ENCODE data around the gene SRSF4. TPM values are rescaled to one million over a fixed set of nuclear protein-coding genes. Genes with fewer than 3 reads are reported as not detected.

Gene SRSF4
- total and polyA plus RNA-seq, 5 donors: 50.0 to 63.7 (median 60.5) TPM

DNA sequence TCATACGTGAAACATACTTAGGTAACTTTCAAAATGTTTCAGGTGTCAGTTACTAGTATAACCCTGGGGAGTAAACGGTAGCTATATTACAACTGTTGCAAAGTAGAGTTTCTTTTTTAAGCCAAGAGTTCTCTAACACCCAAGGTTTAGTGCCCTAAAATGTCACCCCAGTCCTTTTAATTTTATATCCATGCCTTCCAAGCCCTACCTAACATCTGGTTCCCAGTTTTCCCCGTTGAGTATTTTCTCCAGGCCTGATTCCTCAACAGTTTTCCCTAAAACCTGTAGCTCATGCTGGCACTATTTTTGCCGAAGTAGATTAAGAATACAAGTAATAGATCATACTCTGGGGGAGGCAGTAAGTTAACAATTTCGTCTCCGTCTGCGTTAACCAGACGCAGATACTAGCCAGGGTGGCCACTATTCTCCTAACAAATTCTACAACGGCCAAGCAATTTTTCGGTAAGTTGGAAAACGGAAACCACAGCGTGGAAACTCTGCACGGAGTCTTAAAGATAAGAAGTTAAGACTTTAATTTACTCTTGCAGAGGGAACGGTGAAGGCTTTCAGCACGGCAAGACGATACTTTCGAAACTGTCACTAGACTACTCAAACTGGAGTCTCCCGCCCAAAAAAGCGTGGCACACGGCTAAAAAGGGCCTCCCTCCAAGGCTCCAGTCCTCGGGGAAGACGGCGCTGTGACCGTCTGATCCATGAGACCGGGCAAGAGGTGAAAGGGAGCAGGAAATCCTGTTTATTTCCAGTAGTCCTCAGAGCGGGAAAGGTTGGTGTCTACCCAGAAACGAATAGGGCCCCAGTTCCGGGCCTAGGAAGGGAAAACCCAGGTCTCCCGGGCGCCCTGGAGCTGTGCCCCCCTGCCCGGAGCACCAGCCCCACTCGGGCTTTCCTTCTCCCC, 945 bp downstream of the SRSF4 start:
- intact Hi-C loops (cut with DNase I): loop anchor here in 3 of 4 donors (5.0 to 10.0 kb wide), 3 partner anchors 56 to 536 kb away; partner anchors contain the start of genes TMEM200B (in 2 of the 3), RNU11 (in 1 of the 3) and TAF12 (in 1 of the 3)
- DNase-seq (no peak), ATAC-seq (peak; percentile 17 to 57)
- H3K4me1 ChIP-seq (ENCODE audit: control insufficient read depth, insufficient read depth, low read length): peaks cover 3% of the 10 kb centered on the region
- no peaks in the 10 kb centered on the region for H3K9me3 ChIP-seq (ENCODE audit: control insufficient read depth, low read length)
- no peaks in the 10 kb centered on the region for H3K27me3 ChIP-seq (ENCODE audit: control insufficient read depth, insufficient read depth)
- peak overlapping the region; percentile 80 for H3K4me3 ChIP-seq (ENCODE audit: low read length)
- H3K27ac ChIP-seq (ENCODE audit: low read length): peak overlapping the region; percentile 100
- WGBS: under 1% methylated on average over 32 of the region's 32 CpGs

DNA sequence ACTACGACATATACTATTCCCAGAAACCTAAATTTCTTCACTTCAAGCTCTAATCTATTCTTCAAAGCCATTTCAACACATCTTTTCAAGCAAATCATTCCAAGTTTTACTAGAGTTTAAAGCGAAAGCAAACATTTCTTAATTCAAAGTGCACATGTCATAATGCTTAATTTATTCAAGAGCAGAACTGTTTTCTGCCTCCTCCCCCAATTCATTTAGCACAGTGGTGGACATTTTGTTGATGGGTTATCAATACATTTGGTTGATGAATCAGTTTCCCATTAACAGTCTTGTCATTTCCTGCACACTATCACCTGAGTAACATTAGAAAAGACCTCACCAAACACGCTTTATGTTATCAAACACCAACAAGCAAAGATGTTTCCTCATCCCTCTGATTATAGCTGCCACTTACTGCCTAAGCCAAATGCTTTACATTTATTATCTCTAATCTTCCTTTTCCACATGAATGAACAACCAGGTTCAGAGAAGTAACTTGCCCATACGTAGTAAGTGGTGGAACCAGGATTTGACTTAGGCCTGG, 2.0 kb downstream of the SRSF4 start:
- 14% methylated on average over 4 of the region's 4 CpGs for WGBS
- intact Hi-C loops (cut with DNase I): loop anchor here in 3 of 4 donors (5.0 to 10.0 kb wide), 3 partner anchors 55 to 535 kb away; partner anchors contain the start of genes TMEM200B (in 3 of the 3), RNU11 (in 1 of the 3) and TAF12 (in 1 of the 3)
- peak overlapping the region; percentile 80 for H3K4me3 ChIP-seq (ENCODE audit: low read length)
- DNase-seq (no peak), ATAC-seq (no peak)
- peaks cover 3% of the 10 kb centered on the region for H3K4me1 ChIP-seq (ENCODE audit: control insufficient read depth, insufficient read depth, low read length)
- H3K27me3 ChIP-seq (ENCODE audit: control insufficient read depth, insufficient read depth): no peaks in the 10 kb centered on the region
- no peaks in the 10 kb centered on the region for H3K9me3 ChIP-seq (ENCODE audit: control insufficient read depth, low read length)
- H3K27ac ChIP-seq (ENCODE audit: low read length): peak overlapping the region; percentile 31

DNA sequence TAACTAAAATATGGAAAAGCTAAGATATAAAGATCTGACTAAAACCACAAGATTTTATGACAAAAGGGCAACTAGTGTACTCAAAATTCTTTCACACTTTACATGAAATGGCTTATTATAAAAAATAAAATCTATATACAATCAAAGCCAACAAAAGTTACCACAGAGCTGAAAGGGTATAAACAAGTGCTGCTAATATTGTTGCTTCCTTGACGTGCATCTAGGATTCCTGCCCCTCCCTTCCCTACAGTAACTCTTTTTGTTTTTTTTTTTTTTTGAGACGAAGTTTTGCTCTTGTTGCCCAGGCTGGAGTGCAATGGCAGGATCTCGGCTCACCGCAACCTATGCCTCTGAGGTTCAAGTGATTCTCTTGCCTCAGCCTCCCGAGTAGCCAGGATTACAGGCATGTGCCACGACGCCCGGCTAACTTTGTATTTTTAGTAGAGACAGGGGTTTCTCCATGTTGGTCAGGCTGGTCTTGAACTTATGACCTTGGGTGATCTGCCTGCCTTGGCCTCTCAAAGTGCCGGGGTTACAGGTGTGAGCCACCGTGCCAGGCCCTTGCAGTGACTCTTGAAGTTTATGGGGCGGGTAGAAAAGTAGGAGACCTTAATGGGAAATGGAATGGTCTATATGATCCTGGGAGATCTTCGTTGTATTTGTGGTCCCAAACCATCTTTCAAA, 4.5 kb downstream of the SRSF4 start:
- H3K4me3 ChIP-seq (ENCODE audit: low read length): no peak overlapping the region
- peak overlapping the region; percentile 30 for H3K27ac ChIP-seq (ENCODE audit: low read length)
- DNase-seq (no peak), ATAC-seq (no peak)
- intact Hi-C loops (cut with DNase I): loop anchor here in 1 of 4 donors (10.0 kb wide), 1 partner anchor 52 kb away; the partner anchor contains the start of gene TMEM200B
- H3K27me3 ChIP-seq (ENCODE audit: control insufficient read depth, insufficient read depth): no peaks in the 10 kb centered on the region
- H3K4me1 ChIP-seq (ENCODE audit: control insufficient read depth, insufficient read depth, low read length): peaks cover 3% of the 10 kb centered on the region
- no peaks in the 10 kb centered on the region for H3K9me3 ChIP-seq (ENCODE audit: control insufficient read depth, low read length)
- WGBS: 62% methylated on average over 12 of the region's 12 CpGs

DNA sequence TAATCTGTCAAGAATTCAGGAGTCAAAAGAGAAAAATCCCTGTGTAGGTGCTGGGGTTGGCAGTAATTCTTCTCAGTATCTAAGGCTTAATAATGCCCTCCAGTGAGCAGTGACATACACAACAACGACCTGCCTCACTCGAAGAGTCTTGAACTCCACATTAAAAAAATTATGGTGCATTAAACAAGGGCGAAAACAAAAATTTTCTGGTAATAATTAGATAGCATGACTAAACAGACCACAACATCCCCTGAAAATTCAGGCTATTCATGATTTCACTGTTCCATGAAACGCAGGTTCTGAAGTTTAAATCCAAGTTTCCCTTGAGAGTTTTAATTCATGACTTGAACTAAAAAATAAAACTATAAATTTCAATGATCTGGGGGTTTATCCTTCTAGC, 5.1 kb downstream of the SRSF4 start:
- Histone ChIP-seq H3K27ac (ENCODE audit: low read length) (no peak overlapping the region), H3K27me3 (ENCODE audit: control insufficient read depth, insufficient read depth) (no peaks in the 10 kb centered on the region), H3K4me3 (ENCODE audit: low read length) (no peak overlapping the region), H3K9me3 (ENCODE audit: control insufficient read depth, low read length) (no peaks in the 10 kb centered on the region), H3K4me1 (ENCODE audit: control insufficient read depth, insufficient read depth, low read length) (peaks cover 3% of the 10 kb centered on the region)
- intact Hi-C loops (cut with DNase I): loop anchor here in 1 of 4 donors (10.0 kb wide), 1 partner anchor 52 kb away; the partner anchor contains the start of gene TMEM200B
- 37% methylated on average over 4 of the region's 4 CpGs for WGBS
- ATAC-seq (no peak), DNase-seq (no peak)

DNA sequence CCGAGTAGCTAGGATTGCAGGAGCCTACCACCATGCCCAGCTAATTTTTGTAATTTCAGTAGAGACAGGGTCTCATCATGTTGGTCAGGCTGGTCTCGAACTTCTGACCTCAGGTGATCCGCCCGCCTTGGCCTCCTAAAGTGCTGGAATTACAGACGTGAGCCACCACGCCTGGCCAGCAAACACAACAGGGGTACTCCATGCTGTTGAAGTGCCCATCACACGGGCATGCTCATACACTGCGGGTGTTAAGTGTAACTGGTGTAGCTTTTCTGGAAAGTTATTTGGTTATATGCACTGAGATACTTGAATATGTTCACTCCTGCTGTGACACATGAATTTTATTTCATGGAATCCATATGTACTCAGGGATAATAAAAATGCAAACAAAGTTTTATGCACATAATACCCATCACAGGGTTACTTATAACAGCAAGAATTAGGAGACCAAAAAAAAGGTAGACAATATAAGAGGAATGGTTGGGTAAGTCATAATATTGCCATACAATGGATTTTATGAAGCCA, 9.2 kb downstream of the SRSF4 start:
- 88% methylated on average over 8 of the region's 8 CpGs for WGBS
- Histone ChIP-seq H3K4me1 (ENCODE audit: control insufficient read depth, insufficient read depth, low read length) (peaks cover 6% of the 10 kb centered on the region), H3K27ac (ENCODE audit: low read length) (no peak overlapping the region), H3K27me3 (ENCODE audit: control insufficient read depth, insufficient read depth) (no peaks in the 10 kb centered on the region), H3K9me3 (ENCODE audit: control insufficient read depth, low read length) (no peaks in the 10 kb centered on the region), H3K4me3 (ENCODE audit: low read length) (no peak overlapping the region)
- intact Hi-C loops (cut with DNase I): loop anchor here in 1 of 4 donors (10.0 kb wide), 1 partner anchor 48 kb away; the partner anchor contains the start of gene TMEM200B
- ATAC-seq (no peak), DNase-seq (no peak)

DNA sequence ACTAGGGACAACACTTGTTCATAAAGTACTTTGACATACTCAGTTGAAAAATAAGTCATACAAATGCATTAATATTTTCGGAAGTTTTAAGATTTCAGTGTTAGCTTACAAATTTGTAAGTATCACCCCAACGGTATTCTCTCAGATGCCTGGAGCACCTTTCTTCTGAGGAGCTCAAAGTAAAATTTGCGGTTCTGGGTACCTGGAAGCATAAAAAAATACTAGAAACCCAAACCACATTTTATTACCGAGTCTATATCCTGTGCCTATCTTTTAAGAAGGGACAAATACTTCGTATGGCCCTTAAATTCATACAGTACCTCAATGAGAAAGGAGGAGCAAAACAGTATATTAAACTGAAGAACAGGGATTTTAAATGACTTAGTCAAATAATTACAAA, 10.2 kb downstream of the SRSF4 start:
- DNase-seq (no peak), ATAC-seq (no peak)
- Histone ChIP-seq H3K4me3 (ENCODE audit: low read length) (no peak overlapping the region), H3K27ac (ENCODE audit: low read length) (no peak overlapping the region), H3K4me1 (ENCODE audit: control insufficient read depth, insufficient read depth, low read length) (peaks cover 9% of the 10 kb centered on the region), H3K9me3 (ENCODE audit: control insufficient read depth, low read length) (no peaks in the 10 kb centered on the region), H3K27me3 (ENCODE audit: control insufficient read depth, insufficient read depth) (no peaks in the 10 kb centered on the region)
- WGBS: 79% methylated on average over 5 of the region's 5 CpGs
- intact Hi-C loops (cut with DNase I): loop anchor here in 1 of 4 donors (10.0 kb wide), 1 partner anchor 47 kb away; the partner anchor contains the start of gene TMEM200B

DNA sequence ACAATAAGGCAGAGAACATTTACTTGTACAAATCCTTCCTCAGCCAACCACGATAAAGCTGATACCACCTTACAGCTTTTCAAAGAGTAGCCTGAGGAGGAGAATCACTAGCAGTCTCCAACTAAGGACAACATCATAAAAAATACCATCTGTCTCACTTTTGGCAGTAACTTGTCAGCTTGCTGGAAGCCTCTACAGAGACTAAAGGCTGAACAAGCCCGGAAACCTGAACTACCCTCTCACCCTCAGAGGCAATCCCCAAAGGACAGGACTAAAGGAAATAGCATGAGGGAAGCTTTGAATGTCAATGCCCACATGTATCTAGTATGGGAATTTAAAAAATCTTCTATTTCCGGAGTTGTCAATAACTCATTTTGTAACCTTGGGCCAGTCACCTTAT, 10.6 kb downstream of the SRSF4 start:
- intact Hi-C loops (cut with DNase I): loop anchor here in 1 of 4 donors (10.0 kb wide), 1 partner anchor 46 kb away; the partner anchor contains the start of gene TMEM200B
- DNase-seq (no peak), ATAC-seq (no peak)
- no peak overlapping the region for H3K4me3 ChIP-seq (ENCODE audit: low read length)
- peaks cover 10% of the 10 kb centered on the region for H3K4me1 ChIP-seq (ENCODE audit: control insufficient read depth, insufficient read depth, low read length)
- H3K27ac ChIP-seq (ENCODE audit: low read length): no peak overlapping the region
- H3K27me3 ChIP-seq (ENCODE audit: control insufficient read depth, insufficient read depth): no peaks in the 10 kb centered on the region
- no peaks in the 10 kb centered on the region for H3K9me3 ChIP-seq (ENCODE audit: control insufficient read depth, low read length)
- 27% methylated on average over 3 of the region's 3 CpGs for WGBS

DNA sequence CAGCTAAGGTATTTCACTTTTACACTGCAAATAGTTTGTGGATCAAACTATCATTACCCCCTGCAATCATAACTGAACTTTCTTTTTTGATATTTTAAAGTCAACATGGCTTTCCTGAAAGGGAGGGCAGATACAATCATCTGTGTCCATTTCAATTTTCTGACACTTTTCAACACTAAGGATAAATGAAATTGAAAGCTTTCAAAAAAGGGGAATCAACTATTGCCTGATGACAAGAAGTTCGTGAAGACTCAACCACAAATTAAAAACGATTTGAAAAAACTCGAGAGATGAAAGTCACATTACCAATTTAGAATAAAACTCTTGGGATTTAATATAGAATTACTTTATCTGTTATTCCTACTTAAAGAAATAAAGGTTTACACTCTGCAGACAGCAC, 11.7 kb downstream of the SRSF4 start:
- ATAC-seq (no peak), DNase-seq (no peak)
- intact Hi-C loops (cut with DNase I): loop anchor here in 1 of 4 donors (10.0 kb wide), 1 partner anchor 45 kb away; the partner anchor contains the start of gene TMEM200B
- Histone ChIP-seq H3K4me3 (ENCODE audit: low read length) (no peak overlapping the region), H3K4me1 (ENCODE audit: control insufficient read depth, insufficient read depth, low read length) (peaks cover 10% of the 10 kb centered on the region), H3K9me3 (ENCODE audit: control insufficient read depth, low read length) (no peaks in the 10 kb centered on the region), H3K27ac (ENCODE audit: low read length) (no peak overlapping the region), H3K27me3 (ENCODE audit: control insufficient read depth, insufficient read depth) (no peaks in the 10 kb centered on the region)
- WGBS: 65% methylated on average over 3 of the region's 3 CpGs

DNA sequence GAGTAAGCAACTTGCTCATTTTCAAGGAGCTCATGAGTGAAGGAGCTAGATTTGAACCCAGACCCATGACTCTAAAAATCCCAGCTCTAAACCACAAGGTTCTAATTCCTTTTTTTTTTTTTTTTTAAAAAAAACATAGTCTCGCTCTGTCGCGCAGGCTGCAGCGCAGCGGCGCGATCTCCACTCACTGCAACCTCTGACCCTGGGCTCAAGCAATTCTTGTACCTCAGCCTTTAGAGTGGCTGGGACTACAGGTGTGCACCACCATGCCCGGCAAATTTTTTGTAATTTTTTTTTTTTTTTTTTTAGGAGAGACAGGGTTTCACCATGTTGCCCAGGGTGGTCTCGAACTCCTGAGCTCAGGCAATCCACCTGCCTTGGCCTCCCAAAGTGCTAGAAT, 13.8 kb downstream of the SRSF4 start:
- intact Hi-C loops (cut with DNase I): no loop called here
- ATAC-seq (no peak), DNase-seq (no peak)
- no peak overlapping the region for H3K27ac ChIP-seq (ENCODE audit: low read length)
- peaks cover 10% of the 10 kb centered on the region for H3K4me1 ChIP-seq (ENCODE audit: control insufficient read depth, insufficient read depth, low read length)
- 96% methylated on average over 9 of the region's 9 CpGs for WGBS
- H3K4me3 ChIP-seq (ENCODE audit: low read length): no peak overlapping the region
- H3K9me3 ChIP-seq (ENCODE audit: control insufficient read depth, low read length): no peaks in the 10 kb centered on the region
- H3K27me3 ChIP-seq (ENCODE audit: control insufficient read depth, insufficient read depth): no peaks in the 10 kb centered on the region

DNA sequence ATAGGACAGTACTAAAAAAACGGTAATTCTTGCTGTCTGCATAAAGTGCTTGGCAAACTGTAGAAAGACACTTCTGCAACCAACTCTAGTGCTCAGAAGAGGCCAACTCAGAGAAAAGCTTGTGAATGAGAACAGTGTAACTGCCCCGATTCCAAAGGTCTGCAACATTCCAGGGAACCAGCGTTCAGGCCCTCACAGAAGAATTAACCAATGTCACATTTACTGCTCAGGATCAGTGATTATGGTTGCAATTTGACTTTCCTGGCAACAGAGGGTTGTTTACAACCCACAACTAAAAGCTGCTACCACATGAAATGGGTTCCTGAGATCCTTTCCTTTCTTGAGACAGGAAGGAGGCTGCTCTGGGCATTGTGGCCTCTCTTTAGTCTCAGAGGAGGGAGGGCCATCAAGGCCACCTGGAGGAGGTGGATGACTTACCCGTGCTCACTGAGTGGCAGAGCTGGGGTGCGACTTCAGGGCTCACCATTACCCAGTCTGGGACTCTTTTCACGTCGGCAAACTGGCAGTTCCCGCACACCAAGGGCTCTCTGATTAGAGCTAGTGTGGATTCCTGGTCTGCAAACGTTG, 15.3 kb downstream of the SRSF4 start:
- 62% methylated on average over 9 of the region's 9 CpGs for WGBS
- intact Hi-C loops (cut with DNase I): no loop called here

More for the DNA sequence above, 15.3 kb downstream of the SRSF4 start:
- peak in 1 of 3 donors; percentile 34 for DNase-seq
- H3K27me3 ChIP-seq (ENCODE audit: control insufficient read depth, insufficient read depth): no peaks in the 10 kb centered on the region
- no peaks in the 10 kb centered on the region for H3K9me3 ChIP-seq (ENCODE audit: control insufficient read depth, low read length)
- H3K4me3 ChIP-seq (ENCODE audit: low read length): no peak overlapping the region
- H3K4me1 ChIP-seq (ENCODE audit: control insufficient read depth, insufficient read depth, low read length): peaks cover 14% of the 10 kb centered on the region
- H3K27ac ChIP-seq (ENCODE audit: low read length): no peak overlapping the region
- no peak for ATAC-seq
